ENCODE measurements around the gene FAT1.

FAT1 gene

DNA sequence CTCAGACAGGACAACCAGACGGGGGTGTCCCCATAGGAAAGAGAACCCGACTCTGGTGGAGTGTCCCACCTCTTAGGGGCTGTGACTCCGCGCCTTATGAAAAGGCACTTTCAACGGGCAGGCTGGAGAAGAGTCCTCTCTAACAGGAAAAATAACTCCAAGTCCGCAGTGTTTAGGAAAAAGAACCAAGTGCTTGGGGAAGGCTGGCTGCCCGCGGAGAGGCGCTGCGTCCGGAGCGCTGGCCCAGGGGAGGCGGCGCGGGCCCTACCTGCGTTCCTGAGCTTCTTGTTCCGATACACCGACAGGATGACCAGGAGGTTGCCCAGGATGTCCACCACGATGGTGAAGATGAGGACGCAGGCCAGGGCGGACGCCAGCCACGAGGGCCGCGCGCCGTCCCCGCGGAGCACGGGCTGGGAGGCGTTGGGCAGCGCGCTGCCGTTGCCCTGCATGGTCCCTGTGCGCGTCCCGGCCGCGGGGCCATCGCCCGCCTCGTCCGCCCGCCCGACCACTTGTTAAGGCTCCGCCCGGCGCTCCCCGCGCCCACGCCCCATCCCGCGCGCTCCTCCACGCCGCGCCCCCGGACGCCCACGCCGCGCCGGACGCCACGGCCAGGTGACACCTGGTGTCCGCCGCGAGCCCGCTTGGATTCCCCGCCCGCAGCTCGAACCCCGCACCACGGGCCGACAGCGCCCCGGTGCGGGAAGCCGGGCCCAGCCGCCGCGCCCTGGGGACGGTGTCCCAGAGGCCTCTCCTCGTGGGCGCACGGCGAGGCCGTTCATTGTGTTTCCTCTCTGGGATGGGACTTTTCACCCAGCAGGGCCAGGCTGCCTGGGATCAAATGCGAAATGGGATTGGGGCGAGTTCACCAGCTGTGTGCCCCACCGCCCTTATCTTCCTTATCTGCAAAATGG is 168.5 kb downstream of the FAT1 start, which contains the start of gene MTNR1A:
MTNR1A (minus strand) TSS at position 654 of the 914 bp plus-strand sequence; CDS start at position 452, 202 bp downstream.
- no peak for DNase-seq

DNA sequence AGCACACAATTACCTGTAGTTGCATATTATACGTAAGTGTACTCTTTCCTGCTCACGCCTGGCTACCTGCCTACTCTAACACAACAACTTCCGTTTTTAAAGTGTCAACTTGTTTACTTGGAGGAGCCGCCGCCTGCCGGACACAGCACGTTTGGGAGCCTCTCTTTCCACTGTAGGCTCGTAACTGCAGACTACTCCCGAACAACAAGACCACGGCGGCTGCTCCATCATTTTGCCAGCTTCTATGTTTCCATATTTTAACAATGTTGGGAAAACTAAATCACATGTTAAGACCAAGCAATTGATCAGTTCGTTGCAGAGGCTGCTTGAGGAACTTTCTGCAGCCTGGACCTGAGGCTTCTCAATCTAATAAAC is 169.1 kb downstream of the FAT1 start:
- DNase-seq: no peak

DNA sequence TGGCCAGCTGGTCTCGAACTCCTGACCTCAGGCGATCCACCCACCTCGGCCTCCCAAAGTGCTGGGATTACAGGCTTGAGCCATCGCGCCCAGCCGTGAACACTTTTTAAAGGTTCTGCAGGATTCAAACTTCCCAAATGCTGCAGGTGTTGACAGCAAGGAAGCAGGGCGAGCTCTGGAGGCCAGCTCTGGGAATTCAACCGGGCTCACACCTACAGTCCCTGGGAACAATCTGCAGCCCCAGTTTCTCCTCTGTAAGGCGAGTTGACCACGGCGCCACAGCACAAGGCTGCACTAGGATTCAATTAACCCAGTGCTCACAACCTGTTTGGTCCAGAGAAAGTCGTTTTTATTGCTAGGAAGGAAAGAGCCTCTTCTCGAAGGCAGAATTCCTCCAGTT is 169.9 kb downstream of the FAT1 start:
- DNase-seq: no peak

DNA sequence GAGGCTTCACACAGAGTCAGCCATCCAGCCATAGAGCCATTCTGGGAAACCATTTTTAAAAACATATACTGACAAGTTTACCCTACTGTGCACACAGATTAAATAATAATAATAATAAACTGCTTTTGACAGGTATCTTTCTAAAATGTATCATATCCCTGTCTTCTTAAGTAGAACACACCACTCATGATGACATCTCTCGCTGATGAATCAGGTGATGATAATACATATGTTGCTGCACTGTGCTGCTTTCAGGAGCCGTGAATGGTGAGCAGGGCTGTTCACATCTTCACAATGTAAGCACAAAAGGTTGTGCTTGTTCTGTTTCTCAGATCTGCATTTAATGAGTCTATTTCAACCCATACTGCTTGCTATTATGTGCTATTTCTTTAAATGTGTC is 171.8 kb downstream of the FAT1 start:
- DNase-seq: no peak

DNA sequence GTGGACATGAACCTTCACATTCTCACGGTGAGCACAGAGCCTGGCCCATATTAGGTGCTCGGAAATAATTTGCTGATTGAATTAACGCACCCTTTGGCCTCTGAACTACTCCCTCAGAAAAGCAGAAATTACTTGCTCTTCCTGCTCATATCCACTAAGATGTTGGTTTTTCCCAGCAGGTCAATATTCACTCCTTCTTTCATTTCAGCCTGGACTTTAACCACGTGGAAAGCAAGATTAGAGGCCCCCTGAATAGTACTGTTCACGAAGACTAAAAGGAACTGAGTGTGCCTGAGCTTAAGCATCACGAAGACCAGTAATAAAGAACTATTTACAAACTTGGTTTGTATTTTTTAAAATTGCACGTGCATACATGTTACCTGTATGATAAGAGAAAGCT is 178.2 kb downstream of the FAT1 start:
- no peak for DNase-seq

DNA sequence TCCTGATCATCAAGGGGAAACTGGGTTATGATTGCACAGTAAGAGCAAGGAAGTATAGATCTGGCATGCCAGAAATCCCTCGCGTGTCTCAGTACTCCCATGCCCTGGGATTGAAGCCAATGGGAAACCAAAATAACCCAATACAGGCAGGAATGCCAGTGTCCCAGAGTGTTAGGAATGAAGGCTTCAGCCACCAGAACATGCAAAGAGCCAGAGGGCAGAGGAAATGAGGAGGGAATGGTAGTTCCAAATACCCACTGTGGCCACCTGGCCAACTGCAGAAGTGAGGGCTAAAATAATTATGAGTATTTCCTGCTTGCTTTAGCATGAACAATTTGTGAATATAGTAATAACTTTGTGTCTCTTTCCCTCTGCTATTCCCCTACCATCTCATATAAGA is 180.4 kb downstream of the FAT1 start:
- DNase-seq: no peak

DNA sequence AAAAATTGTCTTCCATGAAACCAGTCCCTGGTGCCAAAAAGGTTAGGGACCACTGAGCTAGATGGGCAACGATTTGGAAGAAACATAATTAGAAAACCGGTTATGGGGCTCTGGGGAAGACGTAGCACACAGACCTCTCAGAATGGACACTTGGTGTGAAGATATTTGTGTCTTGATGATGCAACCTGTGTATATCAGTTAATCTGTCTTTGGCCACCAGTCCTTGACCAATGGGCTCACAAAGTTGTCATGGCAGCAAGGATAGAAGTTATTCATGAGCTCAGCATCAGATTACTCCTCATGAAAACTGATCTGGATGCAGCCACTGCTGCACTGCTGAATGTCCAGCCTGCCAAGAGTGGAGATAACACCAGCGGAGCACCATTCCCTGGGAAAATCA is 181.9 kb downstream of the FAT1 start:
- DNase-seq: no peak

DNA sequence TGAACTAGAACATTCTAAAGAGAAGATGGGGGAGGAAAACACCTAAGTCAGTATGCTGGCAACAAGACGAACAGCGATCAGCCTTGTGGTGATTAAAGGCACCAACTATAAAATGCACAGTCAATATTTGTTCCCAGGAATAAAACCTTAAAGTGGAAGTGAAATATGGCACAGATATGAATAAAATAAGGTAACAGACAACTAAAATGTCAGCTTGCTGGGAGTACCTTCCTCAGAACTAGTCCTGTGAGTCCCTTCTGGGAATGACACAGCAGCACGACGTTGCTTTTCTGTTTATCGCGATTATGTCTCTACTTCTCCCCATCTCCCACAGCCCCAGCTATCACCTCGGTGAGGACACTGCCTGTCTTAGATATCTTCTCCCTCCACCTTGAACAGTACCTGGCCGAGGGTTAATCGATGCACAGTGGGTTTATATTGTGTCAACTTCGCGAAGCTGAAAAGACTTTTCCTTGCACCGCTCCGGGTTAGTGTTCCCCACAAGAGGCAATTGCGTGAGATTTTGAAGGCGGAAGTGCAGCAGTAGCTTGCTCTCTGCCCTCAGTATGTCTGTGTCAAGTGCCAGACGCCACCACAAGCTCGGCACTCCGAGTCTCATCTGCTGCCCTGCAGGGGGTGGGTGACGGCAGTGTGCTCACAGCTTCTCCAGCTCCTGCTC is 185.7 kb downstream of the FAT1 start:
- no peak for DNase-seq

All from KG1 (cell line).